ENCODE results near the gene PAGE5.

The PAGE5 gene

GRCh38 chrX:55220119-55220794, at the start of gene PAGE5:
TSS of gene PAGE5 (plus strand) at chrX:55220346. CDS start at chrX:55221383, 1,037 bp downstream.
- H2AFZ ChIP-seq (ENCODE audit: low read depth, low read length) = no peak within 1 kb of the TSS
- no peaks in the 10 kb centered on the region for H3K27me3 ChIP-seq (ENCODE audit: low read depth, low read length)
- no peaks in the 10 kb centered on the region for H3K79me2 ChIP-seq (ENCODE audit: low read length)
- no peak within 1 kb of the TSS for H3K27ac ChIP-seq (ENCODE audit: low read length)
- no peaks in the 10 kb centered on the region for H3K4me1 ChIP-seq (ENCODE audit: low read length)
- H3K9ac ChIP-seq (ENCODE audit: low read length) = no peak within 1 kb of the TSS
- TF ChIP-seq CTCF (IDR thresholded peaks at IDR 0.05; ENCODE audit: low read depth, low read length) (no peak), EZH2phosphoT487 (IDR thresholded peaks at IDR 0.05; ENCODE audit: low read depth) (no peak)
- no peak within 1 kb of the TSS for H3K4me3 ChIP-seq (ENCODE audit: low read length)
- no peaks in the 10 kb centered on the region for H3K36me3 ChIP-seq (replicated peaks; ENCODE audit: low read depth, low read length)
- no peak within 1 kb of the TSS for H3K4me2 ChIP-seq (ENCODE audit: low read length)
- no peaks in the 10 kb centered on the region for H3K9me3 ChIP-seq (ENCODE audit: insufficient read depth, low read length)
- no peaks in the 10 kb centered on the region for H4K20me1 ChIP-seq (ENCODE audit: insufficient read depth, low read length)

DNA sequence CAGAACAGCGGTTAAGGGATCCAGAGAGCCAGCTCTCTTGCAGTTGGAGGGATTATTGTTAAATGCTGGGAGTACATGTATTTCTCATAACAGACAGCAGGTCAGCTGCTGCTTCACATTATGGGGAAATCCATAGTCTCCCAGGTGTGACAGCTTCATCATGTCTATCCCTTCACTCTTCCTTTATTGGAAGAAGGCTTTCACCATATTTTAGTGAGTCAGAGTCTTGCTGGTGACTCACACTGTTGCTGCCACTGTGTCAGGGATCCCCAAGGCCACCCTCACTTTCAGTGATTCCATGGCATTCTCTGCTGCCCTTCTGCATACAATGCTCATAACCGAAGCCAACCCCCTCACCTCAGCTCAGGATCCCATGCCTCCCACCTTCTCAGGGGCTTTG, 32.9 kb upstream of the PAGE5 start:
- no peak overlapping the region for H3K27ac ChIP-seq (ENCODE audit: low read length)
- H2AFZ ChIP-seq (ENCODE audit: low read depth, low read length) = no peak overlapping the region
- no peak overlapping the region for H3K4me2 ChIP-seq (ENCODE audit: low read length)
- H3K27me3 ChIP-seq (ENCODE audit: low read depth, low read length) = no peaks in the 10 kb centered on the region
- H3K9ac ChIP-seq (ENCODE audit: low read length) = no peak overlapping the region
- TF ChIP-seq EZH2phosphoT487 (IDR thresholded peaks at IDR 0.05; ENCODE audit: low read depth) = no peak
- TF ChIP-seq CTCF (IDR thresholded peaks at IDR 0.05; ENCODE audit: low read depth, low read length) = no peak
- no peak overlapping the region for H3K4me3 ChIP-seq (ENCODE audit: low read length)
- H3K36me3 ChIP-seq (replicated peaks; ENCODE audit: low read depth, low read length) = no peaks in the 10 kb centered on the region
- no peaks in the 10 kb centered on the region for H3K4me1 ChIP-seq (ENCODE audit: low read length)
- H3K79me2 ChIP-seq (ENCODE audit: low read length) = no peaks in the 10 kb centered on the region
- no peaks in the 10 kb centered on the region for H3K9me3 ChIP-seq (ENCODE audit: insufficient read depth, low read length)
- H4K20me1 ChIP-seq (ENCODE audit: insufficient read depth, low read length) = no peaks in the 10 kb centered on the region

DNA sequence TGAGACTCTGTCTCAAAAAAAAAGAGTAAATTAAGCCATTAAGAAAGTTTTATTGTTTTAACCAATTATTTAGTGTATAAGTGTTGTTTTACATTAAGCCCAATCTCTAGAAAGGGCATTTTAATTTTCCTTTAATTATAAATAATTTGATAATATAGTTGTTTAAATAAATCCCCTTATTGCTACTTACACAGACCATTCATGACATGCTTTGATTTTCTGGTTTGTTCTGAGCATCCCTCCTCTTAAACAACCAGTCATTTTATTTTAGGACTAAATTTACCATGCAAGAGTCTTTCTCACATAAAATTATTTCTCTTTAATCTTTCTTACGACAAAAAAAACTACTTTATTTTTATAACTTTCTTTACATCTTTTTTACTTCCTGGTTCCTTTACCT, 23.5 kb upstream of the PAGE5 start:
- Histone ChIP-seq H2AFZ (ENCODE audit: low read depth, low read length) (no peak overlapping the region), H3K4me1 (ENCODE audit: low read length) (no peaks in the 10 kb centered on the region), H3K9ac (ENCODE audit: low read length) (no peak overlapping the region), H3K36me3 (replicated peaks; ENCODE audit: low read depth, low read length) (no peaks in the 10 kb centered on the region), H3K79me2 (ENCODE audit: low read length) (no peaks in the 10 kb centered on the region), H3K4me2 (ENCODE audit: low read length) (no peak overlapping the region), H4K20me1 (ENCODE audit: insufficient read depth, low read length) (no peaks in the 10 kb centered on the region), H3K27ac (ENCODE audit: low read length) (no peak overlapping the region), H3K9me3 (ENCODE audit: insufficient read depth, low read length) (no peaks in the 10 kb centered on the region), H3K27me3 (ENCODE audit: low read depth, low read length) (no peaks in the 10 kb centered on the region), H3K4me3 (ENCODE audit: low read length) (no peak overlapping the region)
- TF ChIP-seq EZH2phosphoT487 (IDR thresholded peaks at IDR 0.05; ENCODE audit: low read depth) (no peak), CTCF (IDR thresholded peaks at IDR 0.05; ENCODE audit: low read depth, low read length) (no peak)

DNA sequence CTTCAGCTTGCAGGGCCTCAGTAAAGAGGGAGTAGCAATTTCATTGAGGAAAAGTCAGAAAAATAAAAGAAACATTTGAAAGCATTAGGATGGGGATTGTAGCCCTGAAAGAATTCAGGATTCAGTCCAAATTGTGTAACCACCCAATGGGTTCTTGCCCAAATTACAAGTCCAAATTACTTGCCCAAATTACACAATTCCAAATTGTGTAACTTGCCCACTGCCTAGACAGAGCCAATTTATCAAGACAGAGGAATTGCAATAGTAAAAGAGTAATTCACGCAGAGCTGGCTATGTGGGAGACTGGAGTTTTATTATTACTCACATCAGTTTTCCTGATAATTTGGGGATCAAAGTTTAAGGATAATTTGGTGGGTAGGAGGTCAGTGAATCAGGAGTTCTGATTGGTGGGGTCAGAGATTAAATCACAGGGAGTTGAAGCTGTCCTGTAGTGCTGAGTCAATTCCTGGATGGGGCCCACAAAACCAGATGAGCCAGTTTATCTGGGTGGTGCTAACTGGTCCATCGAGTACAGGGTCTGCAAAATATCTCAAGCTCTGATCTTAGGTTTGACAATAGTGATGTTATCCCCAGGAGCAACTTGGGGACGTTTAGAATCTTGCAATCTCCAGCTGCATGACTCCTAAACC, 18.1 kb upstream of the PAGE5 start:
- Histone ChIP-seq H2AFZ (ENCODE audit: low read depth, low read length) (no peak overlapping the region), H3K4me3 (ENCODE audit: low read length) (no peak overlapping the region), H3K27me3 (ENCODE audit: low read depth, low read length) (no peaks in the 10 kb centered on the region), H3K27ac (ENCODE audit: low read length) (no peak overlapping the region), H3K9ac (ENCODE audit: low read length) (no peak overlapping the region), H3K36me3 (replicated peaks; ENCODE audit: low read depth, low read length) (no peaks in the 10 kb centered on the region), H4K20me1 (ENCODE audit: insufficient read depth, low read length) (no peaks in the 10 kb centered on the region), H3K4me2 (ENCODE audit: low read length) (no peak overlapping the region), H3K9me3 (ENCODE audit: insufficient read depth, low read length) (no peaks in the 10 kb centered on the region), H3K79me2 (ENCODE audit: low read length) (no peaks in the 10 kb centered on the region), H3K4me1 (ENCODE audit: low read length) (no peaks in the 10 kb centered on the region)
- TF ChIP-seq EZH2phosphoT487 (IDR thresholded peaks at IDR 0.05; ENCODE audit: low read depth) (no peak), CTCF (IDR thresholded peaks at IDR 0.05; ENCODE audit: low read depth, low read length) (no peak)
